GM19395 (cell line): Measurements from ENCODE around the gene SMARCD1.

Experiments
- ATAC-seq: cut with Tn5 transposase; IDR thresholded peaks from one replicate; pipeline ENCODE4 v1.9.1; 2021; ENCODE audit warnings: mild to moderate bottlenecking, moderate library complexity; ENCODE audit not compliant: unreplicated experiment

The SMARCD1 gene

GRCh38 chr12:50084775-50085614, at the start of gene SMARCD1:
TSS of gene SMARCD1 (plus strand) at chr12:50085342. CDS start at chr12:50085370, 28 bp downstream.
- ATAC-seq: peak; percentile 79

GRCh38 chr12:50038336-50038735, 46.8 kb upstream of the SMARCD1 start:
- ATAC-seq: no peak

GRCh38 chr12:50039151-50039835, 45.8 kb upstream of the SMARCD1 start:
- ATAC-seq: no peak

- ATAC-seq: no peak
Observed at GRCh38 chr12:50040657-50041056, 44.5 kb upstream of the SMARCD1 start.

GRCh38 chr12:50041062-50041860, 43.9 kb upstream of the SMARCD1 start:
- no peak for ATAC-seq

GRCh38 chr12:50041962-50042361, 43.2 kb upstream of the SMARCD1 start:
- ATAC-seq: no peak

GRCh38 chr12:50042693-50043092, 42.4 kb upstream of the SMARCD1 start:
- no peak for ATAC-seq

- ATAC-seq: no peak
Observed at GRCh38 chr12:50043308-50043707, 41.8 kb upstream of the SMARCD1 start.

- ATAC-seq: no peak
Observed at GRCh38 chr12:50043854-50044253, 41.3 kb upstream of the SMARCD1 start.

- ATAC-seq: no peak
Observed at GRCh38 chr12:50047693-50048250, 37.4 kb upstream of the SMARCD1 start.

GRCh38 chr12:50049254-50050118, 35.7 kb upstream of the SMARCD1 start:
- ATAC-seq: no peak

- no peak for ATAC-seq
Observed at GRCh38 chr12:50050119-50050385, 35.1 kb upstream of the SMARCD1 start.

- no peak for ATAC-seq
Observed at GRCh38 chr12:50050410-50051098, 34.6 kb upstream of the SMARCD1 start.

GRCh38 chr12:50051101-50051806, 33.9 kb upstream of the SMARCD1 start:
- no peak for ATAC-seq

GRCh38 chr12:50052544-50052943, 32.6 kb upstream of the SMARCD1 start:
- ATAC-seq: no peak

GRCh38 chr12:50052964-50053363, 32.2 kb upstream of the SMARCD1 start:
- no peak for ATAC-seq

- no peak for ATAC-seq
Observed at GRCh38 chr12:50053583-50053982, 31.6 kb upstream of the SMARCD1 start.

- no peak for ATAC-seq
Observed at GRCh38 chr12:50055831-50056638, 29.1 kb upstream of the SMARCD1 start.
